HG03571 (cell line): ENCODE data around the gene CDC20.
"Not testable (repeated sequence)": the region's sequence is repeated elsewhere in the genome, so short reads cannot be mapped to it uniquely, and the experiment has no call there.

Experiments used
- ATAC-seq: cut with Tn5 transposase; IDR thresholded peaks from one replicate; pipeline ENCODE4 v1.9.1; 2021; ENCODE audit not compliant: unreplicated experiment

Gene CDC20

DNA sequence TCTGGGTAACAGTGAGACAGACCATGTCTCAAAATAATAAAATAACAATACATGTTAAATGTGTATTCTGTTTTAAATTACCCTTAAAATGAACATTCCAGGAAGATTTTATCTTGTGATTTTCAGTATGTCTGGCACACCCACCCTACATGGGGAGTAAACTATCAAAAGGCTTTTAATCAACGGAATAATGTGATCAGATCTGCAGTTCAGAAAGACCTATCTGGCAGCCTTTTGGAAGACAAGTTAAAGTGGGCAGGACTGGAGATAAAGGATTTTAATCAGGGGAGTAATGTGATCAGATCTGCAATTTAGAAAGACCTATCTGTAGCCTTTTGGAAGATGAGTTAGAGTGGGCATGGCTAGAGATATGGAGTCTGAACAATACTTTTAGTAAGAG lies 20.7 kb downstream of the CDC20 start:
- ATAC-seq = no peak

DNA sequence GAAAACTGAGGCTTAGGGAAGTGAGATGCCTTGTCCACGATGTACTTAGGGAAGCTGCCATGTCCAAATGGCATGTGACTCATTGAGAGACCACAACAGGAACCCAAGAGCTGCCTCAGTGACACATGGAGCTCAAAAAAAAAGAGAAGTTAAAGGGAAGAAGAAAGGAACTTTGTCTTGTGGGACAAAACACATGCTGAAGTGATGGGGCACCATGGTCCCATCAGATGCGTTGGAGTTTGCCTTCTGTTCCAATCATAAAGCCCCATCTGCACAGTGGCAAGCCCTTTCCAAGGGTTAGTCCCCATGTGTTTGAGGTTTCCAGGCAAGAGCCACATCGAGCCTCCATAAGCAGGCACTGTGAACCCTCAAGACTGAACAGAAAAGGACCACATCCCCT lies 22.8 kb downstream of the CDC20 start:
- no peak for ATAC-seq

DNA sequence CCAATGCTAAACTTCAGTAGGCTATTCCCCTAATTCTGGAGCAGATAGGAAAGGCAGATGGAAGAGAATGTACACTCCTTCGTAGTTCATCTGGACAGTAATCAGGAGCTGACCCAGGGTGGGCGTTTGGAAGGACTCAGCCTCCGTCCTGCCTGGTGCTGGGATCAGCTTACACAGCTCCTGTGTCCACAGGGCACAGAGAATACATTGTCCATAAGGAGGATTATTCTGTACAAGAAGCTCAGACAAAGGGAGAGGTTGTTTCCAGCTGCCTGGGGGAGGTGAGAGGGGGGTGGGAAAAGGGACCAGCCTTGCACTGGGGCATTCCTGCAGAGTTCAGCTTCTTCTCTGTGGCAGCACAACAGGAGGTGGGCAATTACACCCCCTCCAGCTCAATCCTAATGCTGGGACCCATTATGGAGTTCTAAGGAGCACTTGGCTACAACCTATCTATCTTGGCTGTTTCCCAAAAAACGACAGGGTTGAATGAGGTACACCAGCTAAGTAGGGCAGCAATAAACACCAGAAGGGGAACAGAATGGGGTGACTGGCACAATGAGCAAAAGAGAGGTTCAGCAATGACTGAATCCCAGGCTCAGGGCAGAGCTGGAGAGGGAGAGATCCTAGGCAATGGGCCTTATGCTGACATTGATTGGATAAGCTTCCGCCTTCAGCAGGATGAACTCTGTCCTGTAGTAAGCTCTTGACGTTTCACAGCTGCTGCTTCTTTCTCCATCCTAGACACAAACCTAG lies 23.4 kb downstream of the CDC20 start:
- no peak for ATAC-seq

DNA sequence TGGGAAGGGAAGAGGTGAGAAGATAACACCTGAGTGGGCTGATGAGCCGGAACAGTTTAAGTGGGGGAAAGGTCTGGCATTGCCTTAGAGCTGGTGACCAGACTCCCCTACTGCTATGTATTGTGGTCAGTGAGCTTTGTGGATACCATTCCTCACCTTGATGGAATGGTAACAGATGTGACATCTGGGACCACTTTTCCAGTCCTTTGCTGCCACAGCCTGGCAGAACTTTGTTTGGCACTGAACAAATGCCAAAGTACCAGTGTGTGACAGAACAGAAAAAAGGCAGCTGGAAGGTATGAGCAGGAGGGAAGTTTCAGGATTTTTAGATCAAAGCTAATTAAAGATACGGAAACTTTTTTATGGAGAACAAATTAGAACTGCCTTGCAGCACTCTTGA lies 24.7 kb downstream of the CDC20 start:
- ATAC-seq = no peak

DNA sequence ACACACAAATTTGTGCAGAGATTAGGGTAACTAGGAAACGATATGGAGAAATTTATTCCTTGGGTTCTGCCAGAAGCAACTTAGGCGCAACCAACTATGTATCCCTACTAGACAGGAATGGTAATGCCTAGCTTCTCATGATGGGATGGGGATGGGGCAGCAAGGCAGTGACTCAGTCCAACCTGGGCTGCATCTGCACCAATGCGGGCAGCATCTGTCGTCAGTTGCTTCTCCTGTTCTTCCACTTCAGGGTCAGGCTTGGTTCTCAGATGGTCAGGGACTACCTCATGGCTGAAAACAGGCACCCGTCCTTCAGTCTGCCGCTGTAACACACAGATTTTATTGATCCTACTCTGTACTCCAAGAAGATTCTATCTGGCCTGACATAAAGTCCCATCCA lies 27.9 kb downstream of the CDC20 start:
- ATAC-seq = no peak

DNA sequence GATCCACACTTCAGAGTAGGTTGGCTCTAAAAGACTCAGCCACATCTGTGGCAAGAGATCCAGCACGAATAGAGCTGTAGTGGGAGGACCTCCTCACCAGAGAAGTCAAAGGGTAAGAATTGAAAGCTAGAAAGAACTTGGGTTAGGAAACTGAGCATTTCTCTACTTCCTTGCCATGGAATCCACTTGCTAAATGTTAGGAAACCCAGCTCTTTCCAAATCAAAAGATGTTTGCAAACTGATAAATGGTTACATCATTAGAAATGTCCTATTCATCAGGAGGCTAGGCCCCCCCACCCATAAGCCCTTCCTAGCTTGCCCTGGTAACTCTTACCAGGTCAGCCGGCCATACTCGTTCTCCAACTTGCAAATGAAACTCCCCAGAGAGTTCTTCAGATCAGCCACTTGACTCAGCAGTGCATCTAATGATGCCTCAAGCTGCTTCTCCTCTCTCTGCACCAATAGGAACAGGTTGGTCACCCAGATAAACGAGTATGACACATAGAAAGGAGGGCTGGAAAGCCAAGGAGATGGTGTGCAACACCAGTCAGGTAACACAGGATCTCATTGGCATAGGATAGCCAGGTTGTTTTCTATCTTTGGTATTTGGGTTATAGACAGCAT lies 29.3 kb downstream of the CDC20 start:
- no peak for ATAC-seq

DNA sequence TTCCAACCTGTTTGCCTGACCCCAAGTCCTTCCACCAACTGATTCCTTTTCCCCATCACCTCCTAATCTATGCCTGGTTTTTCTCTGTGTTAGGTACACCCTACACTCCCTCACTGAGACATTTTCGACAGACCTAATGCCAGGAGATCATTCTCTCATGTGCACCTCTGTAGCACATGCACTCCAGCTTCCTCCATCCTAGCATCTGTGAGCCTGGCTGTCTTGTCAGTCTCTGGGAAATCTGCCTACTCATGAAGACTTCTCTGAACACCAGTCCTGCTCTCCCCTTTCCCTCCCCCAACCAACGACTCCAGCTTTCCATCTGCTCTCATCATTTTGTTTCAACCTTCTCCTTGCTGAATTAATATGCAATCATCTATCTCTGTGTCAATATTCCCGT lies 29.8 kb downstream of the CDC20 start:
- no peak for ATAC-seq

DNA sequence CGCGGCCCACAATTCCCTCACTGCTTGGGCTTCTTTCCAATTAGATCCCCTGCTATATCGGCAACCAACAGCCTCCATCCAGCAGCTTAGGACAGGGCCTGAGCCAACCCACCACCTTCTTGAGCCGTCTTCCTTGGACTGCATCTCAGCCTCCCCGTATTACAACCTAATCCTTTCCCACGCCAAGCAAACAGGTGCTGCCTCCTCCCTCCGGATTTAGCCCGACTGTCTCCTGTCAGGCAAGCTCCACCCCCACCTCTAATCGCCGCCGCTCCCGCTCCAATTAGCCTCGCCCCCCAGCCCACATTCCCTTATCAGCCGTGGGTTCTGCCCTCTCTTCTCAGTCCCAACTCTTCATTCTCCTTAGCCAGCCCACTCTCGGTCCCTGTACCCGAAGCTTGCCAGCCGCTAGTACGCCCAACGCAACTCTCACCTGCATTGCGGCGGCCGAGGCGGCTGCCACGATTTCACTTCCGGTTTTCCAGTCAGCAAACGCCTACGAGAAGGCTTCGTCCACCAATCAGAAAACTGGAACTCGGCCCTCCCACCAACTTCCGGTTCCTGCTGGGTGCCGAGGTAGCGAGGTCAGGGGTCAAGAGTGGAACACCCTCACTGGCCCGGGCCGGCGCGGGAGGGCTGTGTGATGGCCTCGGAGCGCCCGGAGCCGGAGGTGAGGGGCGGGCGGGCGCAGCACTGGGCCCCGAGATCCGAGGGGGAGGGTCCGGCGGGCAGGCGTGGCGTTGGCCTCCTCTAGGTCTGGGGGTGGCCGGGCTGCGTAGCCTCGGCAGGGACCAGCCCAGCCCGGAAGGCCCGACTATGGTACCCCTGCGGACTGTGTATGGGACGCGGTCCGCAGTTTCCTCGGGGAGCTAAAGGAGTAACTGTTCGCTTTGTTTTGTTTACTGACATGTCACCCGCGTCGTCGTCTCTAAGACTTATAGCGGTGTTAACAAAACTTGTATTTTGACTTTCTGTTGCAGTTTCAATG lies 30.8 kb downstream of the CDC20 start, which contains the start of the genes MED8 and SZT2:
TSS of gene MED8 (minus strand) at position 475 of the 988 bp plus-strand sequence. CDS start at position 439, 36 bp downstream.
TSS of gene SZT2 (plus strand) at position 574 of the 988 bp plus-strand sequence. CDS start at position 644, 70 bp downstream.
- peak; percentile 89 for ATAC-seq

DNA sequence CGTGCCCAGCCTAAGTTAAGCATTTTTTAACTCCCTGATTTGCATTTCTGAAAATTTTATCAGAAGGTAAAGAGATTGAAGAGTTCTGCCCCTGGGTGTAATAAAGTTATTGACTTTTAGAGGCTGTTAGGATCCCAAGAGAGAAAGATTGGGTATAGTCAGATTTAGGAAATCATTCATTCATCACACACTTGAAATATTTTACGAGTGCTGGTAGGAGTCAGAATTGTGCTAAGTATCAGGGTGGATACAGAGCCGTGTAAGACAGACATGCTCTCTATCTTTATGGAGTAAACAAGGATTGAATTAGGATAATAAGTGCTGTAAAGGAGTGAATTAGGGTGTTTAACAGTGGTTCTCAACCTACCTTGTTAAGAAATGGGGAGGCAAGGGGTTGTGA lies 33.9 kb downstream of the CDC20 start:
- no peak for ATAC-seq

DNA sequence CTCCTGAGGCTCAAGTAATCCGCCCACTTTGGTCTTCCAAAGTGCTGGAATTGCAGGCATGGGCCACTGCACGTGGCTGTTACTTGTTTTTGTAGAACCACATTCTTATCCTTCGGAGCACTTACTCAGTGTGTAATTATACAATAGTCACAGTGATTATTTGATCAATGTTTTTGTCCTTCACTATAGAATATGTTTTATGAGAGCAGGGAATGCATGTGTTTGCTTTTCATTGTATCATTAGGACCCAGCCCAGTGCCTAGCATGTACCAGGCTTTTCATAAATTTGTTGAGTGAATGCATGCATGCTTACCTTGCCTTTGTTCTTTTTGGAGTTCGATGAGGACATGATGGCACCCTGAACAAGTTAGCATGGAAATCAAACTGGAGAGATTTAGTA lies 36.7 kb downstream of the CDC20 start:
- ATAC-seq = no peak

DNA sequence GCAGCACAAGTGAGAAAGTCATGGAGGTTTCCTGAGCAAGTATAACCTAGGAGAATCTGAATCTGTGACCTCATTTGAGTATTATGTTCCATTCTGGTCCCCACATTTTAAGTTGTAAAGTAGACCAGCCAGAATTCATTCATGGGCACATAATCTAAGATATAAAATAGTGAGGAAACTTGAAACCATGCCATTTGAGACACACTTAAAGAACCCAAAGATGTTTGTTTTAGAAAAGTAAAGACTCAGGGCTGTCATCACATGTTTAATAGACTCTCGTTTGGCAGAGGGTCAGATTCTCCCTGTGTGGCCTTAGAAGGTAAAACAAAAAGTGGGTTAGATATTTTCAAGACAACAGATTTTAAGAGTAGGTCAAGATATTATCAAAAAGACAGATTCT lies 37.3 kb downstream of the CDC20 start:
- no peak for ATAC-seq

DNA sequence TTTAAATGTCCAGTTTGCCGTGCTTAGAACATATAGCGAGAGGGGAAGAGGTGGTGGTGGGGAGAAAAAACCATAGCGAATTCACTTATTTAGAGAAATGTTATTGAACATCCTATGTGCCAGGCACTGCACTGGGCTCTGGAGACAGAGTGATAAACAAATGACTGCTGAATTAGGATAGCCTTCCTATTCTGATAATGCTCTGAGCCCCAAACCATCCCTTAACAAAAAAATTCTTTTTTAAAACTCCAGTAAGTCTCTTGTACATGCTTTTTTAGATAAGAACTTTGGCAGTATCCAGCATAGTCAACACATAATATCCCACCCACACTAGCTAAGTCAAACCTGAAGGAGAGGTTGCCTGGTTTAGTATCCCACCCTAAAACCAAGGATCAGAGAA lies 39.4 kb downstream of the CDC20 start:
- ATAC-seq = no peak

DNA sequence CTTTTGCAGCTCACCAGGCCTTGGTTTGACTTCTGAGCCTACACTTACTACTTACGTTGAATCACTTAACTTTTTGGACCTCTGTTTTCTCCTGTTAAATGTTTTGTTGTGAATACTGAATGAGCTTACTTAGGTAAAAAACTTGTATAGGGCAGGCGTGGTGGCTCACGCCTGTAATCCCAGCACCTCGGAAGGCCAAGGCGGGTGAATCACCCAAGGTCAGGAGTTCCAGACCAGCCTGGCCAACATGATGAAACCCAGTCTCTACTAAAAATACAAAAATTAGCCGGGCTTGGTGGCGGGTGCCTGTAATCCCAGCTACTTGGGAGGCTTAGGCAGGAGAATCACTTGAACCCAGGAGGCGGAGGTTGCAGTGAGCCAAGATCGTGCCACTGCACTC lies 41.7 kb downstream of the CDC20 start:
- ATAC-seq = not testable (repeated sequence)

DNA sequence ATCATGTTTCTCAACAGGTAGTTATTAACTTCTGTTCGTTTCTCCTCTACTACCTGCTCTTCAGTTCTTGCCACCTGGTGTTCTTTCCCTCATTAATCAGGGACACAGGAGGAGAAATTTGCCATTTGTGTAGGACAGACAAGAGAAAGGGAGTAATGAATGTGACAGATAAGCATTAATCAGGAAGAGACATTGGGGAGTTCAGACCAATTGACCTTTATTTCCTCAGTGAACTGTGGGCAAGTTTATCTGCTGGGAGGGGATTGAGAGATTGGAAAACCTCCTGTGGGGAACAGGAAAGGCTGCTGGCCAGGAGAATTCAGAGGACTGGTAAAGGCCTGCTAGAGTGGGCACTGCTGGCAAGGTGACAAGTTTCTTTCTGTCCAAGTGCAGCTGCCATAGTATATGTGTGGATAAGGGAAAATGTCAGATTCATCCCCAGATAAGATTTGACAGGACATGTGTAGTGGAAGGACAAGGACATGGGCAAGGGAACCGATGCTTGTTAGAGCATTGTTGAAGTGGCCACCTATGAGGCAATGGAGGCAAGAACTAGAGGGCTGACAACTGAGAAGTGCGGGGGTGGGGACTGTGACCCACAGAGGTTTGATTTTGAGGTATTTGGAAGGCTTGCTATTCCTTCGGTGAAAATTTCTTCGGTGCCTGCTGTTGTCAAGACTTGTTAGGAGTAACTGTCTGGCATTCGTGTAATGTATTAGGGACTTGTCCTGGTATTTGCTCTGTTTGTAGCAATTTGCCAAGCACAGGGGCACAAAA lies 43.5 kb downstream of the CDC20 start:
- ATAC-seq = no peak

DNA sequence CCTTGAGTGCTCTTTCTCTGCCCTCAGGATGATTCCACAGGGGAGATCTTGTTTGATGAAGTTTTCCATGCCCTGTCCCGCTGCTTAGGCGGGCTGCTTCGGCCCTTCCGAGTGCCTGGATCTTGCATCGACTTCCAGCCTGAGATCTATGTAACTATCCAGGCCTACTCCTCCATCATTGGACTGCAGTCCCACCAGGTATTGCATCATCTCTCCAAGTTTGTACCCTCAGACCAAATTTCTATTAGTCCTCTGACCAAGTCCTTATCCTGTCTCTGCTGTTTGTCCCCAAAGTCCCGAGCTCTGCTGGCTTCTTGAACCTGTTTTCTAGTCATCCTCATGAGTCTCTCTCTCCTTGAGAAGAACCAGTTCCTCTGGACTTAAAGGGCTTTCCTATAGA lies 45.6 kb downstream of the CDC20 start:
- no peak for ATAC-seq

DNA sequence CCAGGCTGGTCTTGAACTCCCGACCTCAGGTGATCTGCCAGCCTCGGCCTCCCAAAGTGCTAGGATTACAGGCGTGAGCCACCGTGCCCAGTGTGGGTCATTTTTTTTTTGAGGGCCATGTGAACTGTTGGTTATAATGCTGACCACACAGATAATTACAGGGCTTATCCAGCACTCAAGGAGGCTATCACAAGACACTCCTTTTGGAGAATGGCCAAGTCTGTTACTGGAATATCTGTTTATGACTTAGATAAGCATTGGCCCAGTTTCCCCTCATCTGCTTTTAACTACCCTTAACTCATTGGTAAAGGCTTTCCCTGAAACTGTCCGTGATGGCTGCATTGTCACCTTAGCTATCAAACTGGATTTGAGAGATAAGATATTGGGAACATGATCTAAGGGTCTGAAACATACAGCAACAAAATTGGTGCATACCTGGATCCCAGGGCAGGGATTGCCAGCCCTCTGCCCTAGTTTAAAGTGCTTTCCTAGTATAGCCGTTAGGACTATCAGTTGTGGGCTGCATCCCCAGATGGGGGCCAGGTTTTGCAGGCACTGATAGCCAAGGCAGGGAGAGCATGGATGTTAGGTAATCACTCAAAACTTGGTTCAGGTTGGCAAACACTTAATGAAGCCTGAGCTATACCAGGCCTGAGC lies 46.6 kb downstream of the CDC20 start:
- ATAC-seq = no peak

DNA sequence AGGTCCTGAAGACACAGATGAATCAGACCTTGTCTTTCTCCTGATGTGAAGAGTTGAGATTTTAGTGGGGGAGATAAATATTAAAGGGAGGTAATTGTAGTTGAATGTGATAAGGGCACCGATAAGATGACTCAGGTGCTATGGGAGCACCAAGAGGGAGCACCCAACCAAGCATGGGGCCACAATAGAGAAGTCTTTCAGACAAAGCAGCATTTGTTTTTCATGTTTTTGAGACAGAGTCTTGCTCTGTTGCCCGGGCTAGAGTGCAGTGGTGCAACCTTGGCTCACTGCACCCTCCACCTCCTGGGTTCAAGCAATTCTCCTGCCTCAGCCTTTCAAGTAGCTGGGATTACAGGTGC lies 47.1 kb downstream of the CDC20 start:
- no peak for ATAC-seq

DNA sequence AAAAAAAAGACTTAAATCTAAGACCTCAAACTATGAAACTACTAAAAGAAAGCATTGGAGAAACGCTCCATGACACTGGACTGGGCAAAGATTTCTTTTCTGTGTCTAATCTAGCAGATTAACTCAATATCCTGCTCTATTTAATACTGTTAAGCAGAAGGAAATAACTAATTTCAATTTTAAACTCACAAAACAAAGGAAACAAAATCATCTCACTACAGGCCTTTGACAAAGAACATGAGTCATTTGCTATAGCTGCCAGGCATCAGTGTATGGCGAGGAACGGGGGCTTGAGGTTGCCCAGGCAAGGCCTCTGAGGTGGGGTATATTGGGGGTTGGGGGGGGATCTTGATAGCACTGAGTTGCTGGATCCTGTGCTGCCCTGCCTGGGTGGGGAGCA lies 51.8 kb downstream of the CDC20 start:
- ATAC-seq = no peak
